GM13976 (cell line): ENCODE data around the gene CFAP251.

Experiments used
- DNase-seq: peaks from one replicate; pipeline ENCODE4 v3.0.0; 2012; ENCODE audit warnings: low spot score
- CTCF ChIP-seq: IDR thresholded peaks from 2 replicates; pipeline ENCODE4 v1.5.1; 2012; ENCODE audit warnings: borderline replicate concordance, mild to moderate bottlenecking; ENCODE audit not compliant: insufficient read depth; ENCODE audit errors: extremely low read depth, missing control alignments, control extremely low read depth
- in situ Hi-C: fragments of 300-500 bp; cut with MboI; formaldehyde crosslinking; loops from one replicate; pipeline ENCODE4 v1.12.0; 2022; ENCODE audit warnings: low sequenced_read_pairs, mixed read lengths, inconsistent platforms; ENCODE audit not compliant: unreplicated experiment

The CFAP251 gene

GRCh38 chr12:121933522-121934308 is 15.3 kb downstream of the CFAP251 start:
- in situ Hi-C loops = no loop called here
- no peak for TF ChIP-seq CTCF
- no peak for DNase-seq

GRCh38 chr12:121934309-121934664 is 15.9 kb downstream of the CFAP251 start:
- TF ChIP-seq CTCF = no peak
- in situ Hi-C loops = no loop called here
- DNase-seq = no peak

- no peak for TF ChIP-seq CTCF
- in situ Hi-C loops = no loop called here
- no peak for DNase-seq
Measured at GRCh38 chr12:121937654-121938053, 19.3 kb downstream of the CFAP251 start.

GRCh38 chr12:121939186-121939585 is 20.8 kb downstream of the CFAP251 start:
- TF ChIP-seq CTCF = no peak
- in situ Hi-C loops = no loop called here
- no peak for DNase-seq

GRCh38 chr12:121939992-121940766 is 21.8 kb downstream of the CFAP251 start:
- in situ Hi-C loops = no loop called here
- TF ChIP-seq CTCF = no peak
- DNase-seq = no peak

- in situ Hi-C loops = no loop called here
Measured at GRCh38 chr12:121942145-121942718, 23.8 kb downstream of the CFAP251 start.

More at GRCh38 chr12:121942145-121942718, 23.8 kb downstream of the CFAP251 start:
- TF ChIP-seq CTCF = no peak
- DNase-seq = no peak
